T-cell (primary cell): ENCODE measurements around the gene AP1G2. TPM values are rescaled to one million over a fixed set of nuclear protein-coding genes. Genes with fewer than 3 reads are reported as not detected.
A peak's percentile ranks its signal among the peaks of the same experiment; 100 is the strongest.

ENCODE experiments used
- ATAC-seq, 4 experiments: fragments of 200-7000 bp in 3 of 4; fragments of 150-1000 bp in 1 of 4; cut with Tn5 transposase; replicated peaks in 1 of 4; 1 replicate in 3 of 4; 2 replicates in 1 of 4; pipeline ENCODE4 v1.10.0; 2021; ENCODE audit warnings: moderate library complexity in 3 of 4, mild to moderate bottlenecking in 2 of 4, moderate number of reproducible peaks in 1 of 4
- CTCF ChIA-PET, 2 donors: fragments of 300-600 bp; sonication (Branson Sonifier 250); formaldehyde crosslinking; loops; one replicate each; lab custom pipeline; 2022; ENCODE audit warnings: antibody characterized with exemption in 2 of 2; lab: Charles Lee
- POLR2A ChIA-PET, 2 donors: fragments of 300-600 bp; sonication (Branson Sonifier 250); formaldehyde crosslinking; loops; one replicate each; lab custom pipeline; 2022; ENCODE audit warnings: antibody characterized with exemption in 2 of 2; lab: Charles Lee
- DNase-seq, 35 experiments: peaks; one replicate each; pipeline versions ENCODE4 v3.0.0 to v3.0.0-alpha.2; 2013 to 2023
- H3K27ac ChIP-seq: one replicate; pipeline ENCODE4 v1.5.1; 2013; ENCODE audit warnings: low read length
- H3K27me3 ChIP-seq, 2 experiments: replicated peaks in 1 of 2; 1 replicate in 1 of 2; 2 replicates in 1 of 2; pipeline versions ENCODE4 v1.6.1 to v1.7.0; 2013; ENCODE audit warnings: low read length in 1 of 2, mixed read lengths in 1 of 2; ENCODE audit not compliant: control insufficient read depth in 2 of 2, insufficient read depth in 2 of 2; ENCODE audit errors: extremely low read depth in 1 of 2
- H3K36me3 ChIP-seq, 2 donors: 1 replicate in 1 of 2; 2 replicates in 1 of 2; pipeline versions ENCODE4 v1.6.1 to v1.7.0; 2013; ENCODE audit warnings: low read length in 1 of 2; ENCODE audit not compliant: control insufficient read depth in 2 of 2, insufficient read depth in 1 of 2; ENCODE audit errors: extremely low read depth in 1 of 2
- H3K4me1 ChIP-seq, 2 experiments: 1 replicate in 1 of 2; 2 replicates in 1 of 2; pipeline versions ENCODE4 v1.6.1 to v1.7.0; 2013; ENCODE audit warnings: low read length in 2 of 2, mixed read lengths in 1 of 2; ENCODE audit not compliant: insufficient read depth in 2 of 2, control insufficient read depth in 1 of 2; ENCODE audit errors: extremely low read depth in 1 of 2
- H3K4me3 ChIP-seq, 2 donors: 1 replicate in 1 of 2; 2 replicates in 1 of 2; pipeline versions ENCODE4 v1.5.1 to v1.7.0; 2013; ENCODE audit warnings: mild to moderate bottlenecking in 2 of 2, low read length in 1 of 2, moderate library complexity in 1 of 2; ENCODE audit not compliant: control insufficient read depth in 1 of 2; ENCODE audit errors: extremely low read depth in 1 of 2
- H3K9me3 ChIP-seq: 2 replicates; pipeline ENCODE4 v1.7.0; 2013
- H3K27ac Mint-ChIP-seq, 2 donors: one replicate each; pipeline ENCODE4 v1.8.0; 2020 to 2021; ENCODE audit warnings: mild to moderate bottlenecking in 2 of 2, mixed read lengths in 2 of 2
- H3K27me3 Mint-ChIP-seq, 2 donors: one replicate each; pipeline ENCODE4 v1.8.0; 2021 to 2022; ENCODE audit warnings: mixed read lengths in 2 of 2
- H3K36me3 Mint-ChIP-seq: one replicate; pipeline ENCODE4 v1.8.0; 2021; ENCODE audit warnings: mixed read lengths
- H3K4me1 Mint-ChIP-seq, 3 donors: one replicate each; pipeline ENCODE4 v1.8.0; 2020 to 2022; ENCODE audit warnings: mixed read lengths in 3 of 3, mild to moderate bottlenecking in 1 of 3
- H3K4me3 Mint-ChIP-seq, 3 donors: one replicate each; pipeline ENCODE4 v1.8.0; 2020 to 2022; ENCODE audit warnings: mild to moderate bottlenecking in 3 of 3, mixed read lengths in 3 of 3, moderate library complexity in 3 of 3
- H3K9me3 Mint-ChIP-seq, 3 donors: one replicate each; pipeline ENCODE4 v1.8.0; 2020 to 2022; ENCODE audit warnings: mixed read lengths in 3 of 3
- WGBS: methylation state at CpG from one replicate; pipeline ENCODE4 v1.1.5; 2013; ENCODE audit warnings: missing lambda C conversion rate; ENCODE audit not compliant: insufficient coverage; 5-methylcytosine and 5-hydroxymethylcytosine counted together
- total RNA-seq, 35 experiments: library from RNA in 6 of 35; stranded (reverse) in 6 of 35; fragments of 120-200 nt in 1 of 35; gene quantifications; one replicate each; pipeline versions ENCODE4 v1.2.1 to v1.2.4 and lab custom pipeline; 2013 to 2026

AP1G2 gene
- total RNA-seq, 5 donors from 2014 or later (not counting 1 experiment from before 2014, with no cell fraction given) = 321 to 526 (median 484) TPM

GRCh38 chr14:23566778-23567185, 809 bp downstream of the AP1G2 start:
- Histone ChIP-seq H3K27ac (peak overlapping the region; percentile 78), H3K27me3 (peaks cover 0 to 8% of the 10 kb centered on the region in 2 experiments), H3K4me1 (peaks cover 9 to 38% of the 10 kb centered on the region in 2 experiments), H3K36me3 (peaks cover 10 to 44% of the 10 kb centered on the region in 2 donors), H3K9me3 (no peaks in the 10 kb centered on the region), H3K4me3 (peak overlapping the region; percentile 89 to 95)
- H3K4me1 Mint-ChIP-seq = peaks cover 33 to 44% (median 37%) of the 10 kb centered on the region in 3 donors
- H3K27me3 Mint-ChIP-seq = no peaks in the 10 kb centered on the region
- ATAC-seq (no peak), DNase-seq (no peak)
- 35% methylated on average over 5 of the region's 5 CpGs for WGBS
- H3K4me3 Mint-ChIP-seq = peak overlapping the region; percentile 98 to 100 (median 99)
- H3K27ac Mint-ChIP-seq = peak overlapping the region; percentile 98 to 99
- peaks cover 26% of the 10 kb centered on the region for H3K36me3 Mint-ChIP-seq
- ChIA-PET CTCF (interaction anchor here in 1 of 2 donors (0.9 to 1.1 kb wide), 2 partner anchors 88 to 542 kb away, joined by 3 to 4 read pairs; no protein-coding TSS in a partner anchor), POLR2A (interaction anchor here (0.5 to 0.7 kb wide), 2 partner anchors 15 to 568 kb away, joined by 3 to 5 read pairs; no protein-coding TSS in a partner anchor)
- H3K9me3 Mint-ChIP-seq = no peaks in the 10 kb centered on the region

GRCh38 chr14:23566112-23566777, 1.3 kb downstream of the AP1G2 start:
- Histone ChIP-seq H3K9me3 (no peaks in the 10 kb centered on the region), H3K36me3 (peaks cover 10 to 50% of the 10 kb centered on the region in 2 donors), H3K27me3 (peaks cover 0 to 3% of the 10 kb centered on the region in 2 experiments), H3K4me3 (peak overlapping the region; percentile 89 to 95), H3K4me1 (peaks cover 9 to 38% of the 10 kb centered on the region in 2 experiments), H3K27ac (no peak overlapping the region)
- Mint-ChIP-seq H3K36me3 (peaks cover 30% of the 10 kb centered on the region), H3K4me3 (peak overlapping the region; percentile 98 to 100 (median 99)), H3K27ac (peak overlapping the region; percentile 98 to 99), H3K9me3 (no peaks in the 10 kb centered on the region), H3K4me1 (peaks cover 35 to 46% (median 37%) of the 10 kb centered on the region in 3 donors), H3K27me3 (no peaks in the 10 kb centered on the region)
- WGBS = 98% methylated on average over 6 of the region's 10 CpGs
- ATAC-seq = no peak
- ChIA-PET CTCF (interaction anchor here in 1 of 2 donors (0.5 kb wide), 1 partner anchor 25 kb away, joined by 7 read pairs; no protein-coding TSS in a partner anchor), POLR2A (no interaction called here)
- no peak for DNase-seq

- ChIA-PET POLR2A (no interaction called here), CTCF (interaction anchor here in 1 of 2 donors (0.5 kb wide), 1 partner anchor 24 kb away, joined by 7 read pairs; no protein-coding TSS in a partner anchor)
- H3K9me3 ChIP-seq = no peaks in the 10 kb centered on the region
- H3K27ac Mint-ChIP-seq = peak overlapping the region in 1 of 2 donors; percentile 61
- H3K4me3 ChIP-seq = no peak overlapping the region
- H3K4me1 ChIP-seq = peaks cover 9 to 38% of the 10 kb centered on the region in 2 experiments
- peaks cover 35% of the 10 kb centered on the region for H3K36me3 Mint-ChIP-seq
- no peaks in the 10 kb centered on the region for H3K9me3 Mint-ChIP-seq
- no peaks in the 10 kb centered on the region for H3K27me3 ChIP-seq
- H3K36me3 ChIP-seq = peaks cover 10 to 56% of the 10 kb centered on the region in 2 donors
- H3K27ac ChIP-seq = no peak overlapping the region
- peaks cover 35 to 48% (median 37%) of the 10 kb centered on the region in 3 donors for H3K4me1 Mint-ChIP-seq
- 91% methylated on average over 10 of the region's 11 CpGs for WGBS
- no peak for ATAC-seq
- H3K4me3 Mint-ChIP-seq = peak overlapping the region in 2 of 3 donors; percentile 47 to 98
- no peak for DNase-seq
- H3K27me3 Mint-ChIP-seq = no peaks in the 10 kb centered on the region
Observed at GRCh38 chr14:23565626-23566025, 2.0 kb downstream of the AP1G2 start.

GRCh38 chr14:23564876-23565275, 2.7 kb downstream of the AP1G2 start:
- Histone ChIP-seq H3K4me3 (no peak overlapping the region), H3K27me3 (no peaks in the 10 kb centered on the region), H3K4me1 (peaks cover 9 to 38% of the 10 kb centered on the region in 2 experiments), H3K36me3 (peaks cover 10 to 63% of the 10 kb centered on the region in 2 donors), H3K9me3 (no peaks in the 10 kb centered on the region), H3K27ac (no peak overlapping the region)
- Mint-ChIP-seq H3K4me3 (peak overlapping the region in 1 of 3 donors; percentile 17), H3K9me3 (no peaks in the 10 kb centered on the region), H3K27ac (peak overlapping the region in 1 of 2 donors; percentile 48), H3K4me1 (peaks cover 35 to 51% (median 43%) of the 10 kb centered on the region in 3 donors), H3K36me3 (peaks cover 40% of the 10 kb centered on the region), H3K27me3 (no peaks in the 10 kb centered on the region)
- ChIA-PET CTCF (interaction anchor here in 1 of 2 donors (0.6 kb wide), 2 partner anchors 26 to 570 kb away, joined by 3 to 5 read pairs; no protein-coding TSS in a partner anchor), POLR2A (no interaction called here)
- WGBS = 100% methylated on average over 2 of the region's 7 CpGs
- DNase-seq (no peak), ATAC-seq (no peak)

GRCh38 chr14:23564181-23564812, 3.3 kb downstream of the AP1G2 start:
- Histone ChIP-seq H3K9me3 (no peaks in the 10 kb centered on the region), H3K4me3 (no peak overlapping the region), H3K36me3 (peaks cover 13 to 69% of the 10 kb centered on the region in 2 donors), H3K4me1 (peaks cover 9 to 40% of the 10 kb centered on the region in 2 experiments), H3K27ac (no peak overlapping the region), H3K27me3 (no peaks in the 10 kb centered on the region)
- H3K9me3 Mint-ChIP-seq = no peaks in the 10 kb centered on the region
- H3K27ac Mint-ChIP-seq = peak overlapping the region in 1 of 2 donors; percentile 51
- ATAC-seq (no peak), DNase-seq (no peak)
- peaks cover 43% of the 10 kb centered on the region for H3K36me3 Mint-ChIP-seq
- peaks cover 35 to 53% (median 43%) of the 10 kb centered on the region in 3 donors for H3K4me1 Mint-ChIP-seq
- no peaks in the 10 kb centered on the region for H3K27me3 Mint-ChIP-seq
- no peak overlapping the region for H3K4me3 Mint-ChIP-seq
- 93% methylated on average over 7 of the region's 13 CpGs for WGBS
- ChIA-PET POLR2A (no interaction called here), CTCF (interaction anchor here (0.6 to 9.2 kb wide), 5 partner anchors 15 to 570 kb away, joined by 3 to 107 read pairs (median 4); no protein-coding TSS in a partner anchor)
